K562 (cell line): ENCODE measurements around the gene EVI5L. TPM values are rescaled to one million over a fixed set of nuclear protein-coding genes. Genes with fewer than 3 reads are reported as not detected.
A peak's percentile ranks its signal among the peaks of the same experiment; 100 is the strongest.

Source experiments
- CBX1 ChIP-seq: sonication (generic); IDR thresholded peaks from 2 replicates; pipeline ENCODE4 v1.6.1; 2016; ENCODE audit warnings: antibody characterized with exemption, low read depth, mild to moderate bottlenecking
- CLOCK ChIP-seq: fragments of 250-450 bp; sonication (Bioruptor Pico); IDR thresholded peaks from 2 replicates; pipeline ENCODE4 v1.4.0; 2020; ENCODE audit warnings: mild to moderate bottlenecking, moderate library complexity, borderline replicate concordance
- CXXC5 ChIP-seq: fragments of 250-450 bp; sonication (Bioruptor Pico); IDR thresholded peaks from 2 replicates; pipeline ENCODE4 v1.8.0; 2022; ENCODE audit warnings: inconsistent platforms, mild to moderate bottlenecking, moderate library complexity
- ELF4 ChIP-seq: fragments of 450-650 bp; formaldehyde crosslinking; IDR thresholded peaks from 2 replicates; pipeline ENCODE4 v1.4.0; 2022; ENCODE audit warnings: missing genetic modification characterization
- FOXJ3 ChIP-seq: sonication (generic); formaldehyde crosslinking; IDR thresholded peaks from 2 replicates; pipeline ENCODE4 v1.4.0; 2020; ENCODE audit warnings: mild to moderate bottlenecking, missing genetic modification reagents
- HCFC1 ChIP-seq: IDR thresholded peaks from 2 replicates; pipeline ENCODE4 v1.6.1; 2012; ENCODE audit warnings: low read depth, low read length, improper control_type of control experiment
- HINFP ChIP-seq: fragments of 450-650 bp; conservative IDR thresholded peaks from 2 replicates; pipeline ENCODE4 v1.6.1; 2016; ENCODE audit warnings: missing genetic modification characterization, low read depth, mild to moderate bottlenecking, control low read depth, missing compliant biosample characterization
- HMGN3 ChIP-seq: IDR thresholded peaks from 2 replicates; pipeline ENCODE4 v1.6.1; 2011; ENCODE audit warnings: borderline replicate concordance, low read depth, mild to moderate bottlenecking, mixed read lengths, low read length; ENCODE audit not compliant: insufficient read length; ENCODE audit errors: extremely low read depth
- MAFF ChIP-seq: IDR thresholded peaks from 2 replicates; pipeline ENCODE4 v1.6.1; 2012; ENCODE audit warnings: low read length, improper control_type of control experiment
- PRPF4 ChIP-seq: fragments of 200-400 bp; formaldehyde crosslinking; IDR thresholded peaks from one replicate; pipeline ENCODE4 v1.6.1; 2017; ENCODE audit warnings: low read length, low read depth, mild to moderate bottlenecking; ENCODE audit not compliant: insufficient read depth, poor library complexity, severe bottlenecking
- SETDB1 ChIP-seq: IDR thresholded peaks from one replicate; pipeline ENCODE4 v1.6.1; 2012; ENCODE audit warnings: low read length, control low read depth, inconsistent platforms
- SIRT6 ChIP-seq: IDR thresholded peaks from one replicate; pipeline ENCODE4 v1.6.1; 2012; ENCODE audit warnings: low read depth, mild to moderate bottlenecking, control low read depth, inconsistent platforms, low read length, moderate library complexity
- STAG1 ChIP-seq: sonication (generic); formaldehyde crosslinking; IDR thresholded peaks from 2 replicates; pipeline ENCODE4 v1.5.0; 2020; ENCODE audit warnings: missing genetic modification reagents, borderline replicate concordance
- TAF1 ChIP-seq: IDR thresholded peaks from 2 replicates; pipeline ENCODE4 v1.6.1; 2011; ENCODE audit warnings: mild to moderate bottlenecking, low read length, moderate library complexity; ENCODE audit not compliant: insufficient read depth, control insufficient read depth, severe bottlenecking; ENCODE audit errors: extremely low read depth
- TFAM ChIP-seq: fragments of 250-450 bp; sonication (Bioruptor Pico); conservative IDR thresholded peaks from 2 replicates; pipeline ENCODE4 v1.5.0; 2021; ENCODE audit warnings: mild to moderate bottlenecking, moderate library complexity
- ZFP36 ChIP-seq: fragments of 150-350 bp; IDR thresholded peaks from 2 replicates; pipeline ENCODE4 v1.6.1; 2018; ENCODE audit warnings: low read length, low read depth; ENCODE audit not compliant: partially characterized antibody
- ZNF133 ChIP-seq: fragments of 250-450 bp; sonication (Bioruptor Pico); IDR thresholded peaks from 2 replicates; pipeline ENCODE4 v1.4.0; 2020; ENCODE audit warnings: mild to moderate bottlenecking
- ZNF280B ChIP-seq: fragments of 250-450 bp; sonication (Bioruptor Pico); IDR thresholded peaks from 2 replicates; pipeline ENCODE4 v1.5.1; 2021; ENCODE audit warnings: mild to moderate bottlenecking
- ZNF324 ChIP-seq: fragments of 250-450 bp; sonication (Bioruptor Pico); IDR thresholded peaks from 2 replicates; pipeline ENCODE4 v1.4.0; 2020; ENCODE audit warnings: mild to moderate bottlenecking
- ZNF584 ChIP-seq: fragments of 200-800 bp; sonication (Bioruptor generic); IDR thresholded peaks from 2 replicates; pipeline ENCODE4 v1.6.1; 2016; ENCODE audit warnings: low read depth, mild to moderate bottlenecking, missing genetic modification characterization, missing compliant biosample characterization
- polyA plus RNA-seq, 8 experiments: library from polyadenylated mRNA; depleted of rRNA in 4 of 8; stranded (reverse) in 5 of 8; unstranded in 3 of 8; fragments of >200 nt; fragmentation: Nextera tagmentation in 2 of 8; fragmentation: Illumina TruSeq in 1 of 8; extraction: Ambion mirVana in 2 of 8; extraction: Trizol in 1 of 8; gene quantifications; 2 replicates each; pipeline versions ENCODE4 v1.2.1 to v1.2.3, GENCODE V29; 2011 to 2014; ENCODE audit warnings: inconsistent platforms in 1 of 8, missing spikeins in 1 of 8
- total RNA-seq, 7 experiments: library from RNA; depleted of rRNA in 6 of 7; stranded (reverse); fragments of >200 nt in 6 of 7; fragmentation: Illumina TruSeq in 2 of 7; extraction: Trizol in 2 of 7; gene quantifications; 2 replicates each; pipeline versions ENCODE4 v1.2.1 to v1.2.3, GENCODE V29; 2011 to 2021; ENCODE audit warnings: low replicate concordance in 1 of 7
- TF ChIP-seq, protein P1 (sequence below): fragments of 450-650 bp; formaldehyde crosslinking; IDR thresholded peaks from 2 replicates; pipeline ENCODE4 v1.4.0; 2020; ENCODE audit warnings: mild to moderate bottlenecking, mixed read lengths

The EVI5L gene
- total and polyA plus RNA-seq, 9 of the 15 experiments (the other 6 are each of a cell fraction or from before 2014, with no cell fraction given): 0.69 to 1.8 (median 1.2) TPM; not detected in 2

DNA sequence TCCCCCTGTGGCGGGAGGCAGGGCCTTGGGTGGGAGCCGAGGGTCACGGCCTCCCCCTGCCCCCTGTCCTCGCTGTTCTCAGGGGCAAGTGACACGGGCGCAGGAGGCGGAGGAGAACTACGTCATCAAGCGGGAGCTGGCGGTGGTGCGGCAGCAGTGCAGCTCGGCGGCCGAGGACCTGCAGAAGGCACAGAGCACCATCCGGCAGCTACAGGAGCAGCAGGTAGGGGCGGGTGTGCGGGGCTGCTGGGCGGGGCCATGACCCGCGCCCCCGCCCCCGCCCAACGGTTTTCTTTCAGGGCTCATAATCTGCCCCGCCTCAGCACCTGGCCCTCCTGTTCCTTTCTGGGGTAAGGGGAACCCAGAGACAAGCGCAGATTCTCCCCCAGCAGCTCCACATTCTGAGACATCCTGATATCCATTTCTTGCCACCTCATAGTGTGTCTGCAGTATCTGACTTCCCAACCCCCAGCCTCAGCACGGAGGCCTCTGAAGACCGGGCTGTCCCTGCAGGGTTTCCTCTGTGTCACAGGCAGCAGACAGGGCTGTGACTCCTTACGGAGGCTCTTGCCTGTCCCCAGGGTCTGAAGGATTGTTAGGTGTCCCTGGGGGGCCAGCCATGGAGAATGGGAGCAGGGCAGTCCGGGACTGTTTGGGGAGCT, 28.2 kb downstream of the EVI5L start (continued):
- no peak for TF ChIP-seq ZNF280B (CRISPR knock-in tag)
- no peak for TF ChIP-seq TFAM (CRISPR knock-in tag)
- TF ChIP-seq MAFF: 0 out of 2 replicates have a peak, but pooled peaks have one; percentile 8
- TF ChIP-seq SETDB1: no peak
- peak; percentile 51 for TF ChIP-seq HMGN3
- TF ChIP-seq PRPF4: no peak
- TF ChIP-seq, protein P1, sequence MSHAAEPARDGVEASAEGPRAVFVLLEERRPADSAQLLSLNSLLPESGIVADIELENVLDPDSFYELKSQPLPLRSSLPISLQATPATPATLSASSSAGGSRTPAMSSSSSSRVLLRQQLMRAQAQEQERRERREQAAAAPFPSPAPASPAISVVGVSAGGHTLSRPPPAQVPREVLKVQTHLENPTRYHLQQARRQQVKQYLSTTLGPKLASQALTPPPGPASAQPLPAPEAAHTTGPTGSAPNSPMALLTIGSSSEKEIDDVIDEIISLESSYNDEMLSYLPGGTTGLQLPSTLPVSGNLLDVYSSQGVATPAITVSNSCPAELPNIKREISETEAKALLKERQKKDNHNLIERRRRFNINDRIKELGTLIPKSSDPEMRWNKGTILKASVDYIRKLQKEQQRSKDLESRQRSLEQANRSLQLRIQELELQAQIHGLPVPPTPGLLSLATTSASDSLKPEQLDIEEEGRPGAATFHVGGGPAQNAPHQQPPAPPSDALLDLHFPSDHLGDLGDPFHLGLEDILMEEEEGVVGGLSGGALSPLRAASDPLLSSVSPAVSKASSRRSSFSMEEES: no peak
- peak; percentile 14; the same call in 1 of the 2 replicates for TF ChIP-seq HCFC1
- TF ChIP-seq ZNF584 (CRISPR knock-in tag): no peak
- no peak for TF ChIP-seq FOXJ3 (CRISPR knock-in tag)
- TF ChIP-seq TAF1: peak; percentile 51
- TF ChIP-seq HINFP: no peak
- TF ChIP-seq ZFP36: no peak
- TF ChIP-seq ZNF133 (CRISPR knock-in tag): no peak
- no peak for TF ChIP-seq STAG1 (CRISPR knock-in tag)
- no peak for TF ChIP-seq CLOCK
- TF ChIP-seq CBX1: no peak
- TF ChIP-seq CXXC5: peak; percentile 30; the same call in 1 of the 2 replicates
- no peak for TF ChIP-seq ZNF324 (CRISPR knock-in tag)
- TF ChIP-seq SIRT6: no peak
- TF ChIP-seq ELF4 (CRISPR knock-in tag): no peak
